ENCODE results near the gene AMER3.
"Not testable (repeated sequence)": the region's sequence is repeated elsewhere in the genome, so short reads cannot be mapped to it uniquely, and the experiment has no call there.

The AMER3 gene

DNA sequence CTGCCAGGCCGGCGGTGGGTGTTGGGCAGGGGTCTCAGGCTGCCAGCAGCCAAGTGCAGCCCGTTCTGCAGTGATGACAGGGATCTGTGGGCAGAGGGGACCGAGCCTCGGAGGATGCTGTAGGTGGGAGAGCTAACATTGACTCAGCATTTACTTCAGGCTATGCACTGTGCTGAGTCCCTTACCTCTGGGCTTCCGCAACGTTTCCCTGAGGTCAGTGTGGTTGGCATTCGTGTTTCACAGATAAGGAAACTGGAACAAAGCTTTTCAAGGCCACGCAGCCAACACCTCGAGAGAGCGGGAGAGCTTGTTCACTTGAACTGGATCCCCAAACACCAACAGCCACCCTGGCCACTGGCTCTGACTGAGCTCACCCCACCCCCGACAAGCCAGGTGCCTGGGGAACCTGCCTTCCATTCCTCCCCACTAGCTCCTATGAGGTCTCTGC is 27.3 kb upstream of the AMER3 start:
- FAIRE-seq (no peak), DNase-seq (ENCODE audit: insufficient read length, low spot score) (no peak)
- TF ChIP-seq, protein P1, sequence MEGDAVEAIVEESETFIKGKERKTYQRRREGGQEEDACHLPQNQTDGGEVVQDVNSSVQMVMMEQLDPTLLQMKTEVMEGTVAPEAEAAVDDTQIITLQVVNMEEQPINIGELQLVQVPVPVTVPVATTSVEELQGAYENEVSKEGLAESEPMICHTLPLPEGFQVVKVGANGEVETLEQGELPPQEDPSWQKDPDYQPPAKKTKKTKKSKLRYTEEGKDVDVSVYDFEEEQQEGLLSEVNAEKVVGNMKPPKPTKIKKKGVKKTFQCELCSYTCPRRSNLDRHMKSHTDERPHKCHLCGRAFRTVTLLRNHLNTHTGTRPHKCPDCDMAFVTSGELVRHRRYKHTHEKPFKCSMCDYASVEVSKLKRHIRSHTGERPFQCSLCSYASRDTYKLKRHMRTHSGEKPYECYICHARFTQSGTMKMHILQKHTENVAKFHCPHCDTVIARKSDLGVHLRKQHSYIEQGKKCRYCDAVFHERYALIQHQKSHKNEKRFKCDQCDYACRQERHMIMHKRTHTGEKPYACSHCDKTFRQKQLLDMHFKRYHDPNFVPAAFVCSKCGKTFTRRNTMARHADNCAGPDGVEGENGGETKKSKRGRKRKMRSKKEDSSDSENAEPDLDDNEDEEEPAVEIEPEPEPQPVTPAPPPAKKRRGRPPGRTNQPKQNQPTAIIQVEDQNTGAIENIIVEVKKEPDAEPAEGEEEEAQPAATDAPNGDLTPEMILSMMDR (IDR thresholded peaks at IDR 0.05; ENCODE audit: insufficient read depth, missing control alignments) = no peak

DNA sequence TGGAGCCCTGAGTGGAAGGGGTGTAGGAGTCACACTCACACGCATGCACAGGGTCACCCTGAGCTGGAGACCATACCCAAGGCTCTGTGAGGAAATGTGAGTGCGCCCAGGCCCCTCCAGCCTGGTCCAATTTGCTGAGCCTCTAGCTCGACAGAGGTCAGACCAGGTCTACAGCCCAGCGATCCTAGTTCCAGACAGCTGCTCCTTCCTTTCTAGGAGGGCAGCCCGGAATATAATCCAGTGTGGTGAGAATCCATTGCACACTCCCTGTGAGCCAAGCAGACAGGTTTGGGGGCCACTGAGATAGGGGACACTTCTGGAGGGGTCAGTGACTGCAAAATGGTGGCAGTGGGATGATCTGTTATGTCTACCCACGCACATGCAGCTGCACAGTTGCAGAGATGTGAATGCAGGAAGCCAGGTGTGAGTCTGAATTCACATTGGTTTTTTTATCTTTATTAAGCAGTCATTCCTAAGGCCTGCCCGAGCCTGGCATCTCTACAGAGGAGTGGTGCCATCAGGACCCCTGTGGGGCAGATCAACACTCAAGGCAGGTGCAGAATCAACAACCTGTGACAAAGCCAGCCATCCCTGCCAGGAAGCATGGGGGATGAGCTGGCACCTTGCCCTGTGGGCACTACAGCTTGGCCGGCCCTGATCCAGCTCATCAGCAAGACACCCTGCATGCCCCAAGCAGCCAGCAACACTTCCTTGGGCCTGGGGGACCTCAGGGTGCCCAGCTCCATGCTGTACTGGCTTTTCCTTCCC is 26.6 kb upstream of the AMER3 start, which contains the start of gene GPR148:
Gene GPR148, plus strand, starts transcription at position 522 of the 768 bp plus-strand sequence. Its CDS starts 82 bp downstream, at position 604.
- no peak for FAIRE-seq
- DNase-seq (ENCODE audit: insufficient read length, low spot score) = no peak
- TF ChIP-seq, protein P1 (IDR thresholded peaks at IDR 0.05; ENCODE audit: insufficient read depth, missing control alignments) = no peak

DNA sequence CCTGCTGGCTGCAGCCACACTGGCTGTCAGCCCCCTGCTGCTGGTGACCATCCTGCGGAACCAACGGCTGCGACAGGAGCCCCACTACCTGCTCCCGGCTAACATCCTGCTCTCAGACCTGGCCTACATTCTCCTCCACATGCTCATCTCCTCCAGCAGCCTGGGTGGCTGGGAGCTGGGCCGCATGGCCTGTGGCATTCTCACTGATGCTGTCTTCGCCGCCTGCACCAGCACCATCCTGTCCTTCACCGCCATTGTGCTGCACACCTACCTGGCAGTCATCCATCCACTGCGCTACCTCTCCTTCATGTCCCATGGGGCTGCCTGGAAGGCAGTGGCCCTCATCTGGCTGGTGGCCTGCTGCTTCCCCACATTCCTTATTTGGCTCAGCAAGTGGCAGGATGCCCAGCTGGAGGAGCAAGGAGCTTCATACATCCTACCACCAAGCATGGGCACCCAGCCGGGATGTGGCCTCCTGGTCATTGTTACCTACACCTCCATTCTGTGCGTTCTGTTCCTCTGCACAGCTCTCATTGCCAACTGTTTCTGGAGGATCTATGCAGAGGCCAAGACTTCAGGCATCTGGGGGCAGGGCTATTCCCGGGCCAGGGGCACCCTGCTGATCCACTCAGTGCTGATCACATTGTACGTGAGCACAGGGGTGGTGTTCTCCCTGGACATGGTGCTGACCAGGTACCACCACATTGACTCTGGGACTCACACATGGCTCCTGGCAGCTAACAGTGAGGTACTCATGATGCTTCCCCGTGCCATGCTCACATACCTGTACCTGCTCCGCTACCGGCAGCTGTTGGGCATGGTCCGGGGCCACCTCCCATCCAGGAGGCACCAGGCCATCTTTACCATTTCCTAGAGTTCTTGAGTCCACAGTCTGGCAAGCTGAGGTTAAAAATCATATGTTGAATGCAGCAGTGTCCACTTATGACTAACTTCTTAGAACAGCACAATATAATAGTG is 25.7 kb upstream of the AMER3 start:
- DNase-seq (ENCODE audit: insufficient read length, low spot score) = no peak
- no peak for FAIRE-seq
- TF ChIP-seq, protein P1 (IDR thresholded peaks at IDR 0.05; ENCODE audit: insufficient read depth, missing control alignments) = no peak

DNA sequence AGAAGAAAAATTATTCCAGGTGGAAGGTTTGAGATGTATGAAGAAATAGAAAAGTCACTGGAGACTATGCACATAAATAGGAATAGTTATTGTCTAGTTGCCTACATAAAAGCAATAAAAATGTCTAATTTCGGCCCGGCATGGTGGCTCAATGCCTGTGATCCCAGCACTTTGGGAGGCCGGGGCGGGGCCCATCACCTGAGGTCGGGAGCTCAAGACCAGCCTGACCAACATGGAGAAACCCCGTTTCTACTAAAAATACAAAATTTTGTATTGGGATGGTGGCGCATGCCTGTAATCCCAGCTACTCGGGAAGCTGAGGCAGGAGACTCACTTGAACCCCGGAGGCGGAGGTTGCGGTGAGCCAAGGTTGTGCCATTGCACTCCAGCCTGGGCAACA is 23.1 kb upstream of the AMER3 start:
- FAIRE-seq; DNase-seq (ENCODE audit: insufficient read length, low spot score): not testable (repeated sequence)

DNA sequence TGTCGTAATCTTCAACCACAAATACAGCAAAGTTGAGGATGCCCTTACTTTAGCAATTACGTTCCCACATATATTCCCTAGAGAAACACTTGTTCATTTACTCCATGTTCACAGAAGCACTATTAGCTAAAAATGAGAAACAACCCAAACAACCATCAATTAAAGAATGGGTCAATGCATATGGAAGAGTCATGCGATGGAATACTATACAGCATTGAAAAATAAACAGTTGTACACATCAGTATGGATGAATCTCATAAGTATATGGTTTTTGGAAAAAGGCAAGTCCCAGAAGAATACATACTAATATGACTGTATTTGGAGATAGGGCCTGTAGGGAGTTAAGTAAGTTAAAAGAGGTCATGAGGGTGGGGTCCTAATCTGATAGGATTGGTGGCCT is 20.1 kb upstream of the AMER3 start:
- DNase-seq (ENCODE audit: insufficient read length, low spot score) (no peak), FAIRE-seq (no peak)
- TF ChIP-seq, protein P1 (IDR thresholded peaks at IDR 0.05; ENCODE audit: insufficient read depth, missing control alignments) = no peak

DNA sequence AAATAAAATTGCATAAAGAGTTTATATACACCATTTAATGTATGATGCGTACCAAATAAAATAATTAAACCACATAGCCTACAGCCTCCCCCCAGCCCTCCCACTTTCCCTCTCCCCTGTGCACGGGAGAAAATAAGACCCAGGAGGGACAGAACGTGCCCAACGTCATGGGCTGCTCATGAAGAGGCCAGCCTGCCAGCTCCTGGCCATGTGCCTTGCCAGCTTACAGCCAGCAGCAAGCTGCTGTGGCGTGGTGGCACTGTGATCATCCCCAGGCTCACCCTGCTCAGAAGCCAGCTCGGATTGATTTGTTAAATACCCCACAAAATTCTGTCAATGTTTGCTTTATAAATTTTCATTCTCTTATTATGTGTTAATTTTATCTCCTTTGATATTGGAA is 18.9 kb upstream of the AMER3 start:
- DNase-seq (ENCODE audit: insufficient read length, low spot score) = no peak
- TF ChIP-seq, protein P1 (IDR thresholded peaks at IDR 0.05; ENCODE audit: insufficient read depth, missing control alignments) = no peak
- no peak for FAIRE-seq

DNA sequence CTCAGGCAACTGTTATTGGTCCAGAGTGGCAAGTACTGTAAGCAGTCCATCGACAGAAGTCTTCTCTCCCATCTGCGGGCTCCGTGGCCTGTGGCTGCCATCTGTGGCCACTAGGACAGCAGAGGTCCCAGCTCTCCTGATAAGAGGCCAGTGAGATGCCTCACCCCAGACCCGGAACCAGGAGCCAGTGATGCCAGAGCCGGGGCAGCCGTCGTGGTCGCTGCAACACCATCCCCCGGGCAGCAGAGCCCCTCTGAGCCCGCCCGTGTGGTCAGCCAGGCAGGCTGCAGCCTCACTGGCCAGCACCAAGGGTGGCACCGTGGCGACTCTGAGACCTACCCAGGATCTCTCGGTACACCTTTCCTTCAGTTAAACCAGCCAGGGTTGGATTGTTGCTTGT is 17.7 kb upstream of the AMER3 start:
- FAIRE-seq (no peak), DNase-seq (ENCODE audit: insufficient read length, low spot score) (no peak)
- TF ChIP-seq, protein P1 (IDR thresholded peaks at IDR 0.05; ENCODE audit: insufficient read depth, missing control alignments) = no peak

Measured in D721Med (cell line).